Stimulated activated naive CD8-positive, alpha-beta T cell treated with anti-CD3 and anti-CD28 coated beads, Interleukin-15, amount 100 ng/mL, for 72 hours (primary cell): ENCODE results near the gene NAPA.
"Not testable (repeated sequence)": the region's sequence is repeated elsewhere in the genome, so short reads cannot be mapped to it uniquely, and the experiment has no call there.

Experiments used
- ATAC-seq: fragments of 150-1000 bp; cut with Tn5 transposase; 2 replicates; pipeline ENCODE4 v1.10.0; 2021; ENCODE audit warnings: mild to moderate bottlenecking, moderate library complexity
- DNase-seq, 2 donors: peaks; one replicate each; pipeline ENCODE4 v3.0.0; 2021 to 2022
- H3K27ac Mint-ChIP-seq, 2 donors: one replicate each; pipeline ENCODE4 v1.8.0; 2022; ENCODE audit warnings: mild to moderate bottlenecking in 2 of 2, mixed read lengths in 2 of 2, moderate library complexity in 2 of 2
- H3K27me3 Mint-ChIP-seq: one replicate; pipeline ENCODE4 v1.8.0; 2022; ENCODE audit warnings: mixed read lengths
- H3K4me1 Mint-ChIP-seq: one replicate; pipeline ENCODE4 v1.8.0; 2022; ENCODE audit warnings: mild to moderate bottlenecking, mixed read lengths
- H3K4me3 Mint-ChIP-seq, 2 donors: one replicate each; pipeline ENCODE4 v1.8.0; 2022; ENCODE audit warnings: mild to moderate bottlenecking in 2 of 2, mixed read lengths in 2 of 2, moderate library complexity in 1 of 2
- H3K9me3 Mint-ChIP-seq, 2 donors: one replicate each; pipeline ENCODE4 v1.8.0; 2022; ENCODE audit warnings: mixed read lengths in 2 of 2

The NAPA gene

GRCh38 chr19:47486220-47486619 lies 28.6 kb downstream of the NAPA start:
- peaks cover 62% of the 10 kb centered on the region for H3K4me1 Mint-ChIP-seq
- H3K4me3 Mint-ChIP-seq: peak overlapping the region; percentile 9 to 90
- not testable (repeated sequence) for ATAC-seq, H3K27ac Mint-ChIP-seq, DNase-seq, H3K9me3 Mint-ChIP-seq, H3K27me3 Mint-ChIP-seq

- peak overlapping the region; percentile 90 to 96 for H3K4me3 Mint-ChIP-seq
- no peak for DNase-seq
- ATAC-seq: no peak
- no peaks in the 10 kb centered on the region for H3K9me3 Mint-ChIP-seq
- H3K27ac Mint-ChIP-seq: peak overlapping the region; percentile 98 to 99
- H3K4me1 Mint-ChIP-seq: peaks cover 61% of the 10 kb centered on the region
- H3K27me3 Mint-ChIP-seq: no peaks in the 10 kb centered on the region
Measured at GRCh38 chr19:47485210-47485609, 29.7 kb downstream of the NAPA start.

- Mint-ChIP-seq H3K4me3 (peak within 1 kb of the TSS; percentile 90 to 96), H3K4me1 (peaks cover 56% of the 10 kb centered on the region), H3K9me3 (no peaks in the 10 kb centered on the region), H3K27ac (peak within 1 kb of the TSS; percentile 98 to 99), H3K27me3 (no peaks in the 10 kb centered on the region)
- peak; percentile 93 for DNase-seq
- ATAC-seq: peak; percentile 90
Measured at GRCh38 chr19:47483800-47484690, 30.8 kb downstream of the NAPA start, which contains the start of gene KPTN. KPTN (minus strand) TSS chr19:47484219; CDS start chr19:47484160, 59 bp downstream.

GRCh38 chr19:47483200-47483599 lies 31.7 kb downstream of the NAPA start:
- Mint-ChIP-seq H3K27ac (peak overlapping the region; percentile 19 to 74), H3K4me3 (peak overlapping the region; percentile 90 to 96), H3K9me3 (no peaks in the 10 kb centered on the region), H3K4me1 (peaks cover 53% of the 10 kb centered on the region), H3K27me3 (no peaks in the 10 kb centered on the region)
- ATAC-seq (no peak), DNase-seq (no peak)

GRCh38 chr19:47481460-47482052 lies 33.3 kb downstream of the NAPA start:
- Mint-ChIP-seq H3K4me1 (peaks cover 37% of the 10 kb centered on the region), H3K9me3 (no peaks in the 10 kb centered on the region), H3K27ac (no peak overlapping the region), H3K27me3 (no peaks in the 10 kb centered on the region), H3K4me3 (no peak overlapping the region)
- ATAC-seq (no peak), DNase-seq (no peak)

- DNase-seq (no peak), ATAC-seq (no peak)
- H3K27ac Mint-ChIP-seq: no peak overlapping the region
- H3K4me3 Mint-ChIP-seq: no peak overlapping the region
- peaks cover 28% of the 10 kb centered on the region for H3K4me1 Mint-ChIP-seq
- H3K9me3 Mint-ChIP-seq: no peaks in the 10 kb centered on the region
- H3K27me3 Mint-ChIP-seq: no peaks in the 10 kb centered on the region
Measured at GRCh38 chr19:47480658-47481057, 34.2 kb downstream of the NAPA start.

- H3K27me3 Mint-ChIP-seq: no peaks in the 10 kb centered on the region
- no peak overlapping the region for H3K27ac Mint-ChIP-seq
- no peak for DNase-seq
- peaks cover 20% of the 10 kb centered on the region for H3K4me1 Mint-ChIP-seq
- H3K4me3 Mint-ChIP-seq: no peak overlapping the region
- ATAC-seq: no peak
- no peaks in the 10 kb centered on the region for H3K9me3 Mint-ChIP-seq
Measured at GRCh38 chr19:47479701-47480503, 35.0 kb downstream of the NAPA start.

- ATAC-seq (no peak), DNase-seq (no peak)
- Mint-ChIP-seq H3K27ac (no peak overlapping the region), H3K9me3 (no peaks in the 10 kb centered on the region), H3K27me3 (peaks cover 23% of the 10 kb centered on the region), H3K4me1 (peaks cover 16% of the 10 kb centered on the region), H3K4me3 (no peak overlapping the region)
Measured at GRCh38 chr19:47476438-47476972, 38.4 kb downstream of the NAPA start.

- H3K27ac Mint-ChIP-seq: no peak overlapping the region
- peaks cover 22% of the 10 kb centered on the region for H3K4me1 Mint-ChIP-seq
- ATAC-seq (no peak), DNase-seq (no peak)
- peaks cover 34% of the 10 kb centered on the region for H3K27me3 Mint-ChIP-seq
- no peak overlapping the region for H3K4me3 Mint-ChIP-seq
- no peaks in the 10 kb centered on the region for H3K9me3 Mint-ChIP-seq
Measured at GRCh38 chr19:47475465-47475864, 39.4 kb downstream of the NAPA start.

- Mint-ChIP-seq H3K9me3 (no peaks in the 10 kb centered on the region), H3K4me1 (peaks cover 27% of the 10 kb centered on the region), H3K4me3 (no peak overlapping the region), H3K27ac (no peak overlapping the region), H3K27me3 (peaks cover 55% of the 10 kb centered on the region)
- DNase-seq (no peak), ATAC-seq (no peak)
Measured at GRCh38 chr19:47473336-47473735, 41.5 kb downstream of the NAPA start.

GRCh38 chr19:47471733-47472457 lies 43.0 kb downstream of the NAPA start, which contains the start of gene SLC8A2:
SLC8A2 (minus strand) TSS chr19:47471893; CDS start chr19:47466403, 5,490 bp downstream.
- DNase-seq (peak; percentile 26 to 57), ATAC-seq (peak; percentile 71)
- peaks cover 67% of the 10 kb centered on the region for H3K27me3 Mint-ChIP-seq
- no peak within 1 kb of the TSS for H3K27ac Mint-ChIP-seq
- peaks cover 30% of the 10 kb centered on the region for H3K4me1 Mint-ChIP-seq
- no peaks in the 10 kb centered on the region for H3K9me3 Mint-ChIP-seq
- H3K4me3 Mint-ChIP-seq: peak within 1 kb of the TSS; percentile 33 to 51

GRCh38 chr19:47471381-47471732 lies 43.5 kb downstream of the NAPA start:
- Mint-ChIP-seq H3K9me3 (no peaks in the 10 kb centered on the region), H3K27ac (no peak overlapping the region), H3K4me3 (peak overlapping the region; percentile 33 to 51), H3K4me1 (peaks cover 30% of the 10 kb centered on the region), H3K27me3 (peaks cover 67% of the 10 kb centered on the region)
- ATAC-seq: peak; percentile 36
- DNase-seq: no peak

- peaks cover 30% of the 10 kb centered on the region for H3K4me1 Mint-ChIP-seq
- ATAC-seq (no peak), DNase-seq (no peak)
- H3K4me3 Mint-ChIP-seq: peak overlapping the region; percentile 2 to 33
- peaks cover 67% of the 10 kb centered on the region for H3K27me3 Mint-ChIP-seq
- no peaks in the 10 kb centered on the region for H3K9me3 Mint-ChIP-seq
- H3K27ac Mint-ChIP-seq: no peak overlapping the region
Measured at GRCh38 chr19:47470447-47471195, 44.2 kb downstream of the NAPA start.

GRCh38 chr19:47469719-47470118 lies 45.1 kb downstream of the NAPA start:
- DNase-seq (no peak), ATAC-seq (no peak)
- Mint-ChIP-seq H3K4me1 (peaks cover 30% of the 10 kb centered on the region), H3K27ac (no peak overlapping the region), H3K27me3 (peaks cover 67% of the 10 kb centered on the region), H3K9me3 (no peaks in the 10 kb centered on the region), H3K4me3 (no peak overlapping the region)
